Liver (tissue), 3 donors: ENCODE results near the gene PALLD.

Experiments used
- EGR1 ChIP-seq, 2 donors: IDR thresholded peaks; 2 replicates each; pipeline ENCODE4 v1.6.1; 2016 to 2018; ENCODE audit warnings: antibody characterized with exemption in 2 of 2, low read depth in 2 of 2
- FOXA2 ChIP-seq: IDR thresholded peaks from 2 replicates; pipeline ENCODE4 v1.6.1; 2016; ENCODE audit warnings: antibody characterized with exemption
- GABPA ChIP-seq, 2 donors: IDR thresholded peaks in 1 of 2; conservative IDR thresholded peaks in 1 of 2; 2 replicates each; pipeline ENCODE4 v1.6.1; 2016; ENCODE audit warnings: antibody characterized with exemption in 2 of 2, mild to moderate bottlenecking in 1 of 2, moderate library complexity in 1 of 2
- JUND ChIP-seq, 2 donors: IDR thresholded peaks; 2 replicates each; pipeline ENCODE4 v1.6.1; 2016; ENCODE audit warnings: antibody characterized with exemption in 2 of 2
- RAD21 ChIP-seq, 2 donors: IDR thresholded peaks; 2 replicates each; pipeline ENCODE4 v1.6.1; 2016; ENCODE audit warnings: antibody characterized with exemption in 2 of 2, mild to moderate bottlenecking in 2 of 2
- RXRA ChIP-seq, 2 donors: IDR thresholded peaks; 2 replicates each; pipeline ENCODE4 v1.6.1; 2017 to 2018; ENCODE audit warnings: antibody characterized with exemption in 2 of 2, mild to moderate bottlenecking in 1 of 2
- SP1 ChIP-seq: IDR thresholded peaks from 2 replicates; pipeline ENCODE4 v1.6.1; 2018; ENCODE audit warnings: antibody characterized with exemption, mild to moderate bottlenecking
- TAF1 ChIP-seq: conservative IDR thresholded peaks from 2 replicates; pipeline ENCODE4 v1.6.1; 2016; ENCODE audit warnings: antibody characterized with exemption, mild to moderate bottlenecking
- YY1 ChIP-seq: IDR thresholded peaks from 2 replicates; pipeline ENCODE4 v1.6.1; 2016; ENCODE audit warnings: antibody characterized with exemption, mild to moderate bottlenecking
- TF ChIP-seq, protein P1 (sequence below): fragments of 150-350 bp; IDR thresholded peaks from 2 replicates; pipeline ENCODE4 v1.5.1; 2017; ENCODE audit warnings: improper control_type of control experiment, low read depth, low read length; ENCODE audit not compliant: missing input control
- TF ChIP-seq, protein P2 (sequence below): IDR thresholded peaks from 2 replicates; pipeline ENCODE4 v1.6.1; 2016; ENCODE audit warnings: antibody characterized with exemption, mild to moderate bottlenecking
- TF ChIP-seq, protein P3 (sequence below): IDR thresholded peaks from 2 replicates; pipeline ENCODE4 v1.6.1; 2016; ENCODE audit warnings: antibody characterized with exemption
- TF ChIP-seq, protein P4 (sequence below): IDR thresholded peaks from 2 replicates; pipeline ENCODE4 v1.6.1; 2016; ENCODE audit warnings: antibody characterized with exemption
- TF ChIP-seq, protein P5 (sequence below): IDR thresholded peaks from 2 replicates; pipeline ENCODE4 v1.6.1; 2016; ENCODE audit warnings: antibody characterized with exemption
- donor health status: healthy.
- donor health status: healthy.

DNA sequence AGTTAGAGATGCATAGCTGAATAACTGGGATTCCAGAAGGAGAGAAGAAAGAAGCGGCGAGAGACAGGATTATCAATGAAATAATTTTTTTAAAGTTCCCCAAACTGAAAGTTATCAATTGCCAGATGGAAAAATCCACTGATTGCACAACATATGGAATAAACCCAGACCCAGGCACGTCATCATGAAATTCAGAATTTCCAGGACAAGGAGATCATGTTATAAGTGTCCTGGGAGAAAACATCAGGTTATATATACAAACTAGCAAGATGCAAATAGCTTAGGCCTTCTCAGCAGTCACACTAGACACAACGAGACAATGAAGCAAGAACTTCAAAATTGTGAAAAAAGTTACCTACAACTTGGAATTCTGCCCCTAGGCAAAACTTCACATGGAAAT, 200.0 kb downstream of the PALLD start:
- TF ChIP-seq JUND (IDR thresholded peaks at IDR 0.05) (no peak), YY1 (no peak), TAF1 (no peak), RXRA (IDR thresholded peaks at IDR 0.05) (peak in 1 of 2 donors; percentile 42), EGR1 (IDR thresholded peaks at IDR 0.05; ENCODE audit: low read depth in 2 of 2) (no peak), GABPA (IDR thresholded peaks at IDR 0.05 in 1 of 2, conservative IDR thresholded peaks at IDR 0.05 in 1 of 2) (no peak), FOXA2 (no peak), RAD21 (IDR thresholded peaks at IDR 0.05) (no peak), SP1 (no peak)
- TF ChIP-seq, protein P1, sequence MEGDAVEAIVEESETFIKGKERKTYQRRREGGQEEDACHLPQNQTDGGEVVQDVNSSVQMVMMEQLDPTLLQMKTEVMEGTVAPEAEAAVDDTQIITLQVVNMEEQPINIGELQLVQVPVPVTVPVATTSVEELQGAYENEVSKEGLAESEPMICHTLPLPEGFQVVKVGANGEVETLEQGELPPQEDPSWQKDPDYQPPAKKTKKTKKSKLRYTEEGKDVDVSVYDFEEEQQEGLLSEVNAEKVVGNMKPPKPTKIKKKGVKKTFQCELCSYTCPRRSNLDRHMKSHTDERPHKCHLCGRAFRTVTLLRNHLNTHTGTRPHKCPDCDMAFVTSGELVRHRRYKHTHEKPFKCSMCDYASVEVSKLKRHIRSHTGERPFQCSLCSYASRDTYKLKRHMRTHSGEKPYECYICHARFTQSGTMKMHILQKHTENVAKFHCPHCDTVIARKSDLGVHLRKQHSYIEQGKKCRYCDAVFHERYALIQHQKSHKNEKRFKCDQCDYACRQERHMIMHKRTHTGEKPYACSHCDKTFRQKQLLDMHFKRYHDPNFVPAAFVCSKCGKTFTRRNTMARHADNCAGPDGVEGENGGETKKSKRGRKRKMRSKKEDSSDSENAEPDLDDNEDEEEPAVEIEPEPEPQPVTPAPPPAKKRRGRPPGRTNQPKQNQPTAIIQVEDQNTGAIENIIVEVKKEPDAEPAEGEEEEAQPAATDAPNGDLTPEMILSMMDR = no peak
- TF ChIP-seq, protein P2, sequence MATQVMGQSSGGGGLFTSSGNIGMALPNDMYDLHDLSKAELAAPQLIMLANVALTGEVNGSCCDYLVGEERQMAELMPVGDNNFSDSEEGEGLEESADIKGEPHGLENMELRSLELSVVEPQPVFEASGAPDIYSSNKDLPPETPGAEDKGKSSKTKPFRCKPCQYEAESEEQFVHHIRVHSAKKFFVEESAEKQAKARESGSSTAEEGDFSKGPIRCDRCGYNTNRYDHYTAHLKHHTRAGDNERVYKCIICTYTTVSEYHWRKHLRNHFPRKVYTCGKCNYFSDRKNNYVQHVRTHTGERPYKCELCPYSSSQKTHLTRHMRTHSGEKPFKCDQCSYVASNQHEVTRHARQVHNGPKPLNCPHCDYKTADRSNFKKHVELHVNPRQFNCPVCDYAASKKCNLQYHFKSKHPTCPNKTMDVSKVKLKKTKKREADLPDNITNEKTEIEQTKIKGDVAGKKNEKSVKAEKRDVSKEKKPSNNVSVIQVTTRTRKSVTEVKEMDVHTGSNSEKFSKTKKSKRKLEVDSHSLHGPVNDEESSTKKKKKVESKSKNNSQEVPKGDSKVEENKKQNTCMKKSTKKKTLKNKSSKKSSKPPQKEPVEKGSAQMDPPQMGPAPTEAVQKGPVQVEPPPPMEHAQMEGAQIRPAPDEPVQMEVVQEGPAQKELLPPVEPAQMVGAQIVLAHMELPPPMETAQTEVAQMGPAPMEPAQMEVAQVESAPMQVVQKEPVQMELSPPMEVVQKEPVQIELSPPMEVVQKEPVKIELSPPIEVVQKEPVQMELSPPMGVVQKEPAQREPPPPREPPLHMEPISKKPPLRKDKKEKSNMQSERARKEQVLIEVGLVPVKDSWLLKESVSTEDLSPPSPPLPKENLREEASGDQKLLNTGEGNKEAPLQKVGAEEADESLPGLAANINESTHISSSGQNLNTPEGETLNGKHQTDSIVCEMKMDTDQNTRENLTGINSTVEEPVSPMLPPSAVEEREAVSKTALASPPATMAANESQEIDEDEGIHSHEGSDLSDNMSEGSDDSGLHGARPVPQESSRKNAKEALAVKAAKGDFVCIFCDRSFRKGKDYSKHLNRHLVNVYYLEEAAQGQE = no peak
- TF ChIP-seq, protein P3, sequence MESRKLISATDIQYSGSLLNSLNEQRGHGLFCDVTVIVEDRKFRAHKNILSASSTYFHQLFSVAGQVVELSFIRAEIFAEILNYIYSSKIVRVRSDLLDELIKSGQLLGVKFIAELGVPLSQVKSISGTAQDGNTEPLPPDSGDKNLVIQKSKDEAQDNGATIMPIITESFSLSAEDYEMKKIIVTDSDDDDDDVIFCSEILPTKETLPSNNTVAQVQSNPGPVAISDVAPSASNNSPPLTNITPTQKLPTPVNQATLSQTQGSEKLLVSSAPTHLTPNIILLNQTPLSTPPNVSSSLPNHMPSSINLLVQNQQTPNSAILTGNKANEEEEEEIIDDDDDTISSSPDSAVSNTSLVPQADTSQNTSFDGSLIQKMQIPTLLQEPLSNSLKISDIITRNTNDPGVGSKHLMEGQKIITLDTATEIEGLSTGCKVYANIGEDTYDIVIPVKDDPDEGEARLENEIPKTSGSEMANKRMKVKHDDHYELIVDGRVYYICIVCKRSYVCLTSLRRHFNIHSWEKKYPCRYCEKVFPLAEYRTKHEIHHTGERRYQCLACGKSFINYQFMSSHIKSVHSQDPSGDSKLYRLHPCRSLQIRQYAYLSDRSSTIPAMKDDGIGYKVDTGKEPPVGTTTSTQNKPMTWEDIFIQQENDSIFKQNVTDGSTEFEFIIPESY = no peak
- TF ChIP-seq, protein P4, sequence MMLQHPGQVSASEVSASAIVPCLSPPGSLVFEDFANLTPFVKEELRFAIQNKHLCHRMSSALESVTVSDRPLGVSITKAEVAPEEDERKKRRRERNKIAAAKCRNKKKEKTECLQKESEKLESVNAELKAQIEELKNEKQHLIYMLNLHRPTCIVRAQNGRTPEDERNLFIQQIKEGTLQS = no peak
- TF ChIP-seq, protein P5, sequence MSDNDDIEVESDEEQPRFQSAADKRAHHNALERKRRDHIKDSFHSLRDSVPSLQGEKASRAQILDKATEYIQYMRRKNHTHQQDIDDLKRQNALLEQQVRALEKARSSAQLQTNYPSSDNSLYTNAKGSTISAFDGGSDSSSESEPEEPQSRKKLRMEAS = peak; percentile 12
